Activated CD4-positive, alpha-beta T cell treated with anti-CD3 and anti-CD28 coated beads, Interleukin-2, amount 50 U/mL, for 4 hours (primary cell): Measurements from ENCODE around the gene C4BPB.

Experiments
- DNase-seq, 2 experiments: peaks; one replicate each; pipeline ENCODE4 v3.0.0-alpha.2; 2020

Gene C4BPB

GRCh38 chr1:207062058-207062457 is 26.6 kb upstream of the C4BPB start:
- no peak for DNase-seq

- DNase-seq, result no peak
Observed at GRCh38 chr1:207063014-207063413, 25.6 kb upstream of the C4BPB start.

GRCh38 chr1:207064561-207064960 is 24.1 kb upstream of the C4BPB start:
- no peak for DNase-seq

GRCh38 chr1:207067185-207067584 is 21.5 kb upstream of the C4BPB start:
- DNase-seq, result no peak

- DNase-seq, result no peak
Observed at GRCh38 chr1:207067665-207068064, 21.0 kb upstream of the C4BPB start.

GRCh38 chr1:207069061-207069460 is 19.6 kb upstream of the C4BPB start:
- no peak for DNase-seq

GRCh38 chr1:207069858-207070506 is 18.7 kb upstream of the C4BPB start:
- no peak for DNase-seq

GRCh38 chr1:207070811-207071210 is 17.8 kb upstream of the C4BPB start:
- no peak for DNase-seq

GRCh38 chr1:207071426-207071825 is 17.2 kb upstream of the C4BPB start:
- DNase-seq, result no peak

GRCh38 chr1:207072233-207072632 is 16.4 kb upstream of the C4BPB start:
- DNase-seq, result no peak

- DNase-seq, result no peak
Observed at GRCh38 chr1:207073906-207074820, 14.5 kb upstream of the C4BPB start.

GRCh38 chr1:207076181-207076955 is 12.3 kb upstream of the C4BPB start:
- no peak for DNase-seq

- no peak for DNase-seq
Observed at GRCh38 chr1:207077012-207077411, 11.6 kb upstream of the C4BPB start.

- peak; percentile 54 to 56 for DNase-seq
Observed at GRCh38 chr1:207077470-207078377, 10.9 kb upstream of the C4BPB start.

GRCh38 chr1:207078578-207079132 is 10.0 kb upstream of the C4BPB start:
- no peak for DNase-seq

GRCh38 chr1:207079706-207080241 is 8.9 kb upstream of the C4BPB start:
- no peak for DNase-seq

GRCh38 chr1:207081088-207081487 is 7.6 kb upstream of the C4BPB start:
- DNase-seq, result no peak

GRCh38 chr1:207081806-207082205 is 6.9 kb upstream of the C4BPB start:
- no peak for DNase-seq

- no peak for DNase-seq
Observed at GRCh38 chr1:207084232-207084631, 4.4 kb upstream of the C4BPB start.

- peak; percentile 35 to 45 for DNase-seq
Observed at GRCh38 chr1:207084701-207085180, 3.9 kb upstream of the C4BPB start.

- DNase-seq, result no peak
Observed at GRCh38 chr1:207085887-207086286, 2.8 kb upstream of the C4BPB start.

GRCh38 chr1:207088161-207088560 is 499 bp upstream of the C4BPB start:
- no peak for DNase-seq
